ENCODE data around the gene NSL1.
A peak's percentile ranks its signal among the peaks of the same experiment; 100 is the strongest.
"Not testable (repeated sequence)": the region's sequence is repeated elsewhere in the genome, so short reads cannot be mapped to it uniquely, and the experiment has no call there.

The NSL1 gene

GRCh38 chr1:212791676-212792395 lies at the start of gene NSL1, which contains the start of gene TATDN3:
Gene NSL1, minus strand, starts transcription at chr1:212791777. Its CDS starts 14 bp downstream, at chr1:212791763.
Gene TATDN3, plus strand, starts transcription at chr1:212791894. Its CDS starts 28 bp downstream, at chr1:212791922.
- peak; percentile 77 for DNase-seq (ENCODE audit: low read depth, low spot score)

GRCh38 chr1:212838145-212838544 lies 46.6 kb upstream of the NSL1 start:
- no peak for DNase-seq (ENCODE audit: low read depth, low spot score)

GRCh38 chr1:212833211-212834207 lies 41.9 kb upstream of the NSL1 start:
- not testable (repeated sequence) for DNase-seq (ENCODE audit: low read depth, low spot score)

- no peak for DNase-seq (ENCODE audit: low read depth, low spot score)
These were observed 36.8 kb upstream of the NSL1 start for GRCh38 chr1:212828395-212828794.

- DNase-seq (ENCODE audit: low read depth, low spot score): no peak
These were observed 36.3 kb upstream of the NSL1 start for GRCh38 chr1:212827831-212828278.

GRCh38 chr1:212827171-212827776 lies 35.7 kb upstream of the NSL1 start:
- DNase-seq (ENCODE audit: low read depth, low spot score): no peak

- DNase-seq (ENCODE audit: low read depth, low spot score): no peak
These were observed 34.3 kb upstream of the NSL1 start for GRCh38 chr1:212825798-212826452.

- DNase-seq (ENCODE audit: low read depth, low spot score): no peak
These were observed 32.6 kb upstream of the NSL1 start for GRCh38 chr1:212824201-212824600.

GRCh38 chr1:212822956-212823355 lies 31.4 kb upstream of the NSL1 start:
- DNase-seq (ENCODE audit: low read depth, low spot score): no peak

GRCh38 chr1:212820969-212821368 lies 29.4 kb upstream of the NSL1 start:
- no peak for DNase-seq (ENCODE audit: low read depth, low spot score)

- no peak for DNase-seq (ENCODE audit: low read depth, low spot score)
These were observed 28.1 kb upstream of the NSL1 start for GRCh38 chr1:212819726-212820125.

GRCh38 chr1:212816567-212817278 lies 25.1 kb upstream of the NSL1 start:
- no peak for DNase-seq (ENCODE audit: low read depth, low spot score)

GRCh38 chr1:212814537-212815334 lies 23.2 kb upstream of the NSL1 start:
- no peak for DNase-seq (ENCODE audit: low read depth, low spot score)

- no peak for DNase-seq (ENCODE audit: low read depth, low spot score)
These were observed 14.2 kb upstream of the NSL1 start for GRCh38 chr1:212805767-212806166.

GRCh38 chr1:212797681-212798080 lies 6.1 kb upstream of the NSL1 start:
- DNase-seq (ENCODE audit: low read depth, low spot score): no peak

GRCh38 chr1:212794561-212795014 lies 3.0 kb upstream of the NSL1 start:
- DNase-seq (ENCODE audit: low read depth, low spot score): no peak

GRCh38 chr1:212792396-212792908 lies 875 bp upstream of the NSL1 start:
- no peak for DNase-seq (ENCODE audit: low read depth, low spot score)

GRCh38 chr1:212791261-212791675 lies 309 bp downstream of the NSL1 start:
- no peak for DNase-seq (ENCODE audit: low read depth, low spot score)

- DNase-seq (ENCODE audit: low read depth, low spot score): no peak
These were observed 5.7 kb downstream of the NSL1 start for GRCh38 chr1:212785871-212786270.

GRCh38 chr1:212783976-212784375 lies 7.6 kb downstream of the NSL1 start:
- DNase-seq (ENCODE audit: low read depth, low spot score): no peak

Data from brain pericyte (primary cell).